ENCODE data around the gene AUNIP.

DNA sequence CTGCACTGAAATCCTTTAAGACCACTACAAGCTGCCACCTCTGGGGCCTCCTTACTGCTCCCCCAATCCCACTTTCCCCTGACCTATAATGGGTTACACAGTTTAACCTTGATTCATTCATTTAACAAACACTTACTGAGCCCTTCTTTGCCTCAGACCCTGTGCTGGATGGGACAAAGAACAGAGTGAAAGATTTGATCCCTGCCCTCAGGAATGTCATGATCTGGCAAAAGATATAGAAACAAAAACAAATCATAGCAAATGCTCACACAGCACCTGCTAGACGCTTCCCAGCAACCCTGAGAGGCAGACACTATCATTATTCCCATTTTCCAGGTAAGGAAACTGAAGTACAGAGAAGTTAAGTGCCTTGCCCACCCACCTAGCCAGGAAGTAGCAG is 7.0 kb upstream of the AUNIP start:
- TF ChIP-seq, protein P1, sequence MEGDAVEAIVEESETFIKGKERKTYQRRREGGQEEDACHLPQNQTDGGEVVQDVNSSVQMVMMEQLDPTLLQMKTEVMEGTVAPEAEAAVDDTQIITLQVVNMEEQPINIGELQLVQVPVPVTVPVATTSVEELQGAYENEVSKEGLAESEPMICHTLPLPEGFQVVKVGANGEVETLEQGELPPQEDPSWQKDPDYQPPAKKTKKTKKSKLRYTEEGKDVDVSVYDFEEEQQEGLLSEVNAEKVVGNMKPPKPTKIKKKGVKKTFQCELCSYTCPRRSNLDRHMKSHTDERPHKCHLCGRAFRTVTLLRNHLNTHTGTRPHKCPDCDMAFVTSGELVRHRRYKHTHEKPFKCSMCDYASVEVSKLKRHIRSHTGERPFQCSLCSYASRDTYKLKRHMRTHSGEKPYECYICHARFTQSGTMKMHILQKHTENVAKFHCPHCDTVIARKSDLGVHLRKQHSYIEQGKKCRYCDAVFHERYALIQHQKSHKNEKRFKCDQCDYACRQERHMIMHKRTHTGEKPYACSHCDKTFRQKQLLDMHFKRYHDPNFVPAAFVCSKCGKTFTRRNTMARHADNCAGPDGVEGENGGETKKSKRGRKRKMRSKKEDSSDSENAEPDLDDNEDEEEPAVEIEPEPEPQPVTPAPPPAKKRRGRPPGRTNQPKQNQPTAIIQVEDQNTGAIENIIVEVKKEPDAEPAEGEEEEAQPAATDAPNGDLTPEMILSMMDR (IDR thresholded peaks at IDR 0.05 in 8 of 11, conservative IDR thresholded peaks at IDR 0.05 in 3 of 11): no peak
- TF ChIP-seq POLR2A (IDR thresholded peaks at IDR 0.05) (no peak), POLR2AphosphoS5 (IDR thresholded peaks at IDR 0.05) (no peak)
